IPS-18c (cell line): ENCODE measurements around the gene ANKRD34B.

ENCODE experiments used
- H3K4me3 ChIP-seq: 2 replicates; pipeline ENCODE4 v1.7.0; 2013; ENCODE audit warnings: low read depth, mild to moderate bottlenecking, low read length, moderate library complexity; ENCODE audit not compliant: insufficient read depth
- H3K9me3 ChIP-seq: one replicate; pipeline ENCODE4 v1.6.1; 2013; ENCODE audit warnings: mild to moderate bottlenecking, low read length, moderate library complexity; ENCODE audit not compliant: control insufficient read depth, insufficient read depth

The ANKRD34B gene

GRCh38 chr5:80569961-80570786 is at the start of gene ANKRD34B:
Gene ANKRD34B, minus strand, starts transcription at chr5:80570280. Its CDS starts 10,261 bp downstream, at chr5:80560019.
- peaks cover 3% of the 10 kb centered on the region for H3K9me3 ChIP-seq
- H3K4me3 ChIP-seq, result peak within 1 kb of the TSS; percentile 62

GRCh38 chr5:80619086-80619485 is 49.0 kb upstream of the ANKRD34B start:
- Histone ChIP-seq H3K9me3 (no peaks in the 10 kb centered on the region), H3K4me3 (no peak overlapping the region)

- Histone ChIP-seq H3K4me3 (no peak overlapping the region), H3K9me3 (no peaks in the 10 kb centered on the region)
These were observed 48.4 kb upstream of the ANKRD34B start for GRCh38 chr5:80618438-80618837.

GRCh38 chr5:80615266-80615914 is 45.3 kb upstream of the ANKRD34B start:
- Histone ChIP-seq H3K9me3 (no peaks in the 10 kb centered on the region), H3K4me3 (no peak overlapping the region)

- H3K4me3 ChIP-seq, result no peak overlapping the region
- H3K9me3 ChIP-seq, result no peaks in the 10 kb centered on the region
These were observed 39.6 kb upstream of the ANKRD34B start for GRCh38 chr5:80609692-80610091.

- H3K4me3 ChIP-seq, result no peak overlapping the region
- no peaks in the 10 kb centered on the region for H3K9me3 ChIP-seq
These were observed 38.7 kb upstream of the ANKRD34B start for GRCh38 chr5:80608731-80609130.

- Histone ChIP-seq H3K9me3 (no peaks in the 10 kb centered on the region), H3K4me3 (no peak overlapping the region)
These were observed 37.8 kb upstream of the ANKRD34B start for GRCh38 chr5:80607832-80608231.

- Histone ChIP-seq H3K9me3 (no peaks in the 10 kb centered on the region), H3K4me3 (no peak overlapping the region)
These were observed 37.3 kb upstream of the ANKRD34B start for GRCh38 chr5:80607343-80607742.

GRCh38 chr5:80600943-80601693 is 31.0 kb upstream of the ANKRD34B start:
- Histone ChIP-seq H3K4me3 (no peak overlapping the region), H3K9me3 (no peaks in the 10 kb centered on the region)

- no peak overlapping the region for H3K4me3 ChIP-seq
- H3K9me3 ChIP-seq, result no peaks in the 10 kb centered on the region
These were observed 27.4 kb upstream of the ANKRD34B start for GRCh38 chr5:80597500-80597899.

- no peaks in the 10 kb centered on the region for H3K9me3 ChIP-seq
- H3K4me3 ChIP-seq, result no peak overlapping the region
These were observed 24.7 kb upstream of the ANKRD34B start for GRCh38 chr5:80594810-80595209.

GRCh38 chr5:80592761-80593160 is 22.7 kb upstream of the ANKRD34B start:
- no peak overlapping the region for H3K4me3 ChIP-seq
- H3K9me3 ChIP-seq, result no peaks in the 10 kb centered on the region

- Histone ChIP-seq H3K4me3 (no peak overlapping the region), H3K9me3 (no peaks in the 10 kb centered on the region)
These were observed 22.0 kb upstream of the ANKRD34B start for GRCh38 chr5:80592105-80592504.

GRCh38 chr5:80591352-80591751 is 21.3 kb upstream of the ANKRD34B start:
- Histone ChIP-seq H3K9me3 (no peaks in the 10 kb centered on the region), H3K4me3 (no peak overlapping the region)

- Histone ChIP-seq H3K4me3 (no peak overlapping the region), H3K9me3 (no peaks in the 10 kb centered on the region)
These were observed 20.7 kb upstream of the ANKRD34B start for GRCh38 chr5:80590766-80591165.

- H3K9me3 ChIP-seq, result no peaks in the 10 kb centered on the region
- H3K4me3 ChIP-seq, result no peak overlapping the region
These were observed 18.9 kb upstream of the ANKRD34B start for GRCh38 chr5:80588858-80589540.

- H3K4me3 ChIP-seq, result no peak overlapping the region
- H3K9me3 ChIP-seq, result no peaks in the 10 kb centered on the region
These were observed 14.7 kb upstream of the ANKRD34B start for GRCh38 chr5:80584770-80585169.
